HepG2 (cell line): ENCODE results near the gene NDUFB10. TPM values are rescaled to one million over a fixed set of nuclear protein-coding genes. Genes with fewer than 3 reads are reported as not detected.

ENCODE experiments used
- CC2D1A ChIP-seq: sonication (generic); formaldehyde crosslinking; IDR thresholded peaks from 2 replicates; pipeline ENCODE4 v1.8.1; 2023; ENCODE audit warnings: mild to moderate bottlenecking, missing genetic modification reagents
- CSRNP2 ChIP-seq: sonication (generic); formaldehyde crosslinking; conservative IDR thresholded peaks from 2 replicates; pipeline ENCODE4 v1.8.0; 2022; ENCODE audit warnings: low read depth, missing genetic modification reagents
- E2F5 ChIP-seq: sonication (generic); formaldehyde crosslinking; conservative IDR thresholded peaks from 2 replicates; pipeline ENCODE4 v1.4.0; 2020; ENCODE audit warnings: missing genetic modification reagents
- ERF ChIP-seq: IDR thresholded peaks from 2 replicates; pipeline ENCODE4 v1.6.1; 2018; ENCODE audit warnings: missing biosample characterization, missing genetic modification reagents
- FOXO1 ChIP-seq: sonication (generic); formaldehyde crosslinking; IDR thresholded peaks from 2 replicates; pipeline ENCODE4 v1.4.0; 2020; ENCODE audit warnings: missing genetic modification reagents
- ISL2 ChIP-seq: sonication (generic); formaldehyde crosslinking; IDR thresholded peaks from 2 replicates; pipeline ENCODE4 v1.5.0; 2020; ENCODE audit warnings: missing genetic modification reagents
- KAT2B ChIP-seq: fragments of 150-350 bp; IDR thresholded peaks from 2 replicates; pipeline ENCODE4 v1.6.1; 2014; ENCODE audit warnings: low read depth, low read length, borderline replicate concordance
- LCORL ChIP-seq, 2 experiments: fragments of 450-650 bp in 1 of 2; sonication (generic) in 1 of 2; formaldehyde crosslinking in 1 of 2; IDR thresholded peaks; 2 replicates each; pipeline versions ENCODE4 v1.5.0 to v1.6.1; 2017 to 2020; ENCODE audit warnings: antibody characterized with exemption in 1 of 2, missing genetic modification reagents in 1 of 2
- MXD3 ChIP-seq: IDR thresholded peaks from 2 replicates; pipeline ENCODE4 v1.6.1; 2016; ENCODE audit warnings: mild to moderate bottlenecking, missing biosample characterization, missing genetic modification reagents
- NCOA5 ChIP-seq: sonication (generic); formaldehyde crosslinking; IDR thresholded peaks from 2 replicates; pipeline ENCODE4 v1.4.0; 2020; ENCODE audit warnings: missing genetic modification reagents
- RBM22 ChIP-seq: fragments of 200-400 bp; formaldehyde crosslinking; optimal IDR thresholded peaks from 2 replicates; pipeline ENCODE3; 2017; ENCODE audit warnings: mild to moderate bottlenecking, low read length, moderate library complexity
- RFXAP ChIP-seq: sonication (generic); formaldehyde crosslinking; IDR thresholded peaks from 2 replicates; pipeline ENCODE4 v1.4.0; 2020; ENCODE audit warnings: missing genetic modification reagents, borderline replicate concordance
- RXRB ChIP-seq: IDR thresholded peaks from 2 replicates; pipeline ENCODE4 v1.6.1; 2016; ENCODE audit warnings: borderline replicate concordance, missing genetic modification reagents, missing compliant biosample characterization
- SOX6 ChIP-seq, 2 experiments: fragments of 450-650 bp in 1 of 2; sonication (generic) in 1 of 2; formaldehyde crosslinking in 1 of 2; IDR thresholded peaks; 2 replicates each; pipeline versions ENCODE4 v1.4.0 to v1.6.1; 2017 to 2020; ENCODE audit warnings: antibody characterized with exemption in 1 of 2, mild to moderate bottlenecking in 1 of 2, missing genetic modification reagents in 1 of 2
- TCF7L2 ChIP-seq: IDR thresholded peaks from 2 replicates; pipeline ENCODE4 v1.6.1; 2011; ENCODE audit warnings: mild to moderate bottlenecking, low read depth, low read length, moderate library complexity
- TRAFD1 ChIP-seq: sonication (generic); formaldehyde crosslinking; IDR thresholded peaks from 2 replicates; pipeline ENCODE4 v1.5.1; 2020; ENCODE audit warnings: missing genetic modification reagents, mild to moderate bottlenecking, borderline replicate concordance
- ZBTB20 ChIP-seq: sonication (generic); formaldehyde crosslinking; IDR thresholded peaks from 2 replicates; pipeline ENCODE4 v1.8.1; 2023; ENCODE audit warnings: missing genetic modification reagents, low read depth, mild to moderate bottlenecking, borderline replicate concordance
- ZBTB43 ChIP-seq: sonication (generic); formaldehyde crosslinking; conservative IDR thresholded peaks from 2 replicates; pipeline ENCODE4 v1.4.0; 2020; ENCODE audit warnings: missing genetic modification reagents
- ZEB1 ChIP-seq: IDR thresholded peaks from 2 replicates; pipeline ENCODE4 v1.6.1; 2012; ENCODE audit warnings: mild to moderate bottlenecking, low read depth, inconsistent platforms; ENCODE audit not compliant: insufficient replicate concordance
- ZNF296 ChIP-seq: sonication (generic); formaldehyde crosslinking; conservative IDR thresholded peaks from 2 replicates; pipeline ENCODE4 v1.5.0; 2020; ENCODE audit warnings: mild to moderate bottlenecking, missing genetic modification reagents
- ZNF501 ChIP-seq: sonication (generic); formaldehyde crosslinking; IDR thresholded peaks from 2 replicates; pipeline ENCODE4 v1.5.1; 2020; ENCODE audit warnings: mild to moderate bottlenecking, moderate library complexity, missing genetic modification reagents
- ZNF639 ChIP-seq: conservative IDR thresholded peaks from 2 replicates; pipeline ENCODE4 v1.6.1; 2018; ENCODE audit warnings: missing genetic modification reagents
- polyA plus RNA-seq, 8 experiments: library from polyadenylated mRNA; depleted of rRNA in 3 of 8; stranded (reverse) in 7 of 8; unstranded in 1 of 8; fragments of >200 nt; fragmentation: Illumina TruSeq in 4 of 8; extraction: Trizol in 4 of 8; gene quantifications; 2 replicates each; pipeline versions ENCODE4 v1.2.1 to v1.2.3, GENCODE V29; 2011 to 2016; ENCODE audit warnings: low read depth in 4 of 8, missing spikeins in 1 of 8, mixed read lengths in 1 of 8; ENCODE audit not compliant: insufficient read depth in 1 of 8
- total RNA-seq, 5 experiments: library from RNA; depleted of rRNA; stranded (reverse); fragments of >200 nt; fragmentation: Illumina TruSeq; extraction: Trizol; gene quantifications; 2 replicates each; pipeline ENCODE4 v1.2.3, GENCODE V29; 2016; ENCODE audit warnings: low read depth in 1 of 5

Gene NDUFB10
- total and polyA plus RNA-seq, 2 of the 13 experiments (the other 11 are each of a cell fraction or from before 2014, with no cell fraction given) = 68.6 to 157 TPM

- TF ChIP-seq TRAFD1 (CRISPR knock-in tag) (no peak), RFXAP (CRISPR knock-in tag) (no peak), FOXO1 (CRISPR knock-in tag) (no peak), SOX6 (IDR thresholded peaks at IDR 0.05) (no peak), SOX6 (CRISPR knock-in tag; IDR thresholded peaks at IDR 0.05) (no peak; the same call in 1 of the 2 replicates), ZBTB20 (CRISPR knock-in tag) (0 out of 2 replicates have a peak, but pooled peaks have one; percentile 25), CSRNP2 (CRISPR knock-in tag) (no peak), ZBTB43 (no peak), ZEB1 (no peak), RBM22 (no peak), KAT2B (no peak), ZNF639 (CRISPR knock-in tag) (no peak), LCORL (IDR thresholded peaks at IDR 0.05) (no peak), LCORL (CRISPR knock-in tag; IDR thresholded peaks at IDR 0.05) (no peak; the same call in none of the 2 replicates), TCF7L2 (no peak), MXD3 (CRISPR knock-in tag) (no peak), ERF (CRISPR knock-in tag) (no peak), NCOA5 (CRISPR knock-in tag) (no peak), ISL2 (CRISPR knock-in tag) (no peak), CC2D1A (CRISPR knock-in tag) (no peak), ZNF296 (CRISPR knock-in tag) (no peak), ZNF501 (CRISPR knock-in tag) (no peak), RXRB (no peak; the same call in 1 of the 2 replicates), E2F5 (CRISPR knock-in tag) (no peak)
Measured at GRCh38 chr16:1990351-1991134, 31.2 kb downstream of the NDUFB10 start (continued).
